SK-N-SH (cell line): ENCODE results near the gene PTPRD.

Experiments used
- CHD2 ChIP-seq: fragments of 150-350 bp; IDR thresholded peaks from 2 replicates; pipeline ENCODE4 v1.6.1; 2018; ENCODE audit warnings: low read length; ENCODE audit not compliant: partially characterized antibody
- EP300 ChIP-seq, 2 experiments: IDR thresholded peaks; 2 replicates each; pipeline versions ENCODE4 v1.4.0 to v1.6.1; 2012; ENCODE audit warnings: borderline replicate concordance in 1 of 2, low read depth in 1 of 2, low read length in 1 of 2
- EZH2phosphoT487 ChIP-seq: fragments of 200-600 bp; sonication (generic); IDR thresholded peaks from 2 replicates; pipeline ENCODE4 v1.6.1; 2017; ENCODE audit warnings: low read depth, mixed run types, mild to moderate bottlenecking, antibody characterized with exemption, moderate library complexity, borderline replicate concordance
- JUND ChIP-seq: IDR thresholded peaks from 2 replicates; pipeline ENCODE4 v1.4.0; 2012
- POLR2AphosphoS5 ChIP-seq: IDR thresholded peaks from 2 replicates; pipeline ENCODE4 v1.6.1; 2012; ENCODE audit warnings: low read depth, low read length
- RAD21 ChIP-seq: IDR thresholded peaks from 2 replicates; pipeline ENCODE4 v1.6.1; 2012; ENCODE audit warnings: mild to moderate bottlenecking, low read length
- RFX5 ChIP-seq: IDR thresholded peaks from 2 replicates; pipeline ENCODE4 v1.6.1; 2012; ENCODE audit warnings: mild to moderate bottlenecking, improper control_type of control experiment, low read length
- RXRA ChIP-seq: IDR thresholded peaks from 2 replicates; pipeline ENCODE4 v1.4.0; 2012; ENCODE audit warnings: low read depth, mild to moderate bottlenecking, borderline replicate concordance
- TAF1 ChIP-seq: IDR thresholded peaks from 2 replicates; pipeline ENCODE4 v1.6.1; 2012; ENCODE audit warnings: low read depth, mild to moderate bottlenecking, low read length, moderate library complexity, borderline replicate concordance
- TF ChIP-seq, protein P1 (sequence below): fragments of 200-600 bp; sonication (generic); IDR thresholded peaks from 2 replicates; pipeline ENCODE4 v1.6.1; 2017; ENCODE audit warnings: antibody characterized with exemption, mild to moderate bottlenecking, moderate library complexity
- TF ChIP-seq, protein P2 (sequence below): IDR thresholded peaks from 2 replicates; pipeline ENCODE4 v1.4.0; 2012; ENCODE audit warnings: low read depth
- TF ChIP-seq, protein P3 (sequence below): IDR thresholded peaks from 2 replicates; pipeline ENCODE4 v1.6.1; 2012; ENCODE audit warnings: mild to moderate bottlenecking, low read depth, low read length, moderate library complexity
- TF ChIP-seq, protein P4 (sequence below): IDR thresholded peaks from 2 replicates; pipeline ENCODE4 v1.4.0; 2012; ENCODE audit warnings: low read depth, borderline replicate concordance

DNA sequence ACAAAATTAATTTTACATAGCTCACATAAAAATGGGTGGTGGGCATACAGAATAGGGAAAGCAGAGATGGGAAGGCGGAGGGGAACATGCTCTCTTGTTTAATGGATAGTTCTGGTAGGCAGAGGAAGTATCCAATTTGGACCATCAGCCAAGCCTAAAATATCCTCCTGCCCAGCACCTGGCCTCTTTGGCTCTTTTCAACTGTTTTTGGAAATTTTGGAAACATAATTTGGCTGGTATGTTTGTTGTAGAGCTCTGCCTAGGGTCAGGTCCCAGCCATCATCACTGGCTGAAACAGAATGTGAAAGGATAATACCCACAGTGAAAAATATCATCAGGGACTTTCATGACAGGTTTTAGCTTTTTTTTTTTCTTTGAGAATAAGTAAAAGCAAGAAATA, 2345.9 kb downstream of the PTPRD start:
- TF ChIP-seq EP300 (IDR thresholded peaks at IDR 0.05; ENCODE audit: borderline replicate concordance in 1 of 2, low read depth in 1 of 2, low read length in 1 of 2) (no peak), RFX5 (no peak), TAF1 (no peak), CHD2 (no peak), EZH2phosphoT487 (no peak), POLR2AphosphoS5 (no peak), RAD21 (no peak), JUND (no peak), RXRA (no peak)
- TF ChIP-seq, protein P1, sequence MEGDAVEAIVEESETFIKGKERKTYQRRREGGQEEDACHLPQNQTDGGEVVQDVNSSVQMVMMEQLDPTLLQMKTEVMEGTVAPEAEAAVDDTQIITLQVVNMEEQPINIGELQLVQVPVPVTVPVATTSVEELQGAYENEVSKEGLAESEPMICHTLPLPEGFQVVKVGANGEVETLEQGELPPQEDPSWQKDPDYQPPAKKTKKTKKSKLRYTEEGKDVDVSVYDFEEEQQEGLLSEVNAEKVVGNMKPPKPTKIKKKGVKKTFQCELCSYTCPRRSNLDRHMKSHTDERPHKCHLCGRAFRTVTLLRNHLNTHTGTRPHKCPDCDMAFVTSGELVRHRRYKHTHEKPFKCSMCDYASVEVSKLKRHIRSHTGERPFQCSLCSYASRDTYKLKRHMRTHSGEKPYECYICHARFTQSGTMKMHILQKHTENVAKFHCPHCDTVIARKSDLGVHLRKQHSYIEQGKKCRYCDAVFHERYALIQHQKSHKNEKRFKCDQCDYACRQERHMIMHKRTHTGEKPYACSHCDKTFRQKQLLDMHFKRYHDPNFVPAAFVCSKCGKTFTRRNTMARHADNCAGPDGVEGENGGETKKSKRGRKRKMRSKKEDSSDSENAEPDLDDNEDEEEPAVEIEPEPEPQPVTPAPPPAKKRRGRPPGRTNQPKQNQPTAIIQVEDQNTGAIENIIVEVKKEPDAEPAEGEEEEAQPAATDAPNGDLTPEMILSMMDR: no peak
- TF ChIP-seq, protein P2, sequence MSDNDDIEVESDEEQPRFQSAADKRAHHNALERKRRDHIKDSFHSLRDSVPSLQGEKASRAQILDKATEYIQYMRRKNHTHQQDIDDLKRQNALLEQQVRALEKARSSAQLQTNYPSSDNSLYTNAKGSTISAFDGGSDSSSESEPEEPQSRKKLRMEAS: no peak
- TF ChIP-seq, protein P3, sequence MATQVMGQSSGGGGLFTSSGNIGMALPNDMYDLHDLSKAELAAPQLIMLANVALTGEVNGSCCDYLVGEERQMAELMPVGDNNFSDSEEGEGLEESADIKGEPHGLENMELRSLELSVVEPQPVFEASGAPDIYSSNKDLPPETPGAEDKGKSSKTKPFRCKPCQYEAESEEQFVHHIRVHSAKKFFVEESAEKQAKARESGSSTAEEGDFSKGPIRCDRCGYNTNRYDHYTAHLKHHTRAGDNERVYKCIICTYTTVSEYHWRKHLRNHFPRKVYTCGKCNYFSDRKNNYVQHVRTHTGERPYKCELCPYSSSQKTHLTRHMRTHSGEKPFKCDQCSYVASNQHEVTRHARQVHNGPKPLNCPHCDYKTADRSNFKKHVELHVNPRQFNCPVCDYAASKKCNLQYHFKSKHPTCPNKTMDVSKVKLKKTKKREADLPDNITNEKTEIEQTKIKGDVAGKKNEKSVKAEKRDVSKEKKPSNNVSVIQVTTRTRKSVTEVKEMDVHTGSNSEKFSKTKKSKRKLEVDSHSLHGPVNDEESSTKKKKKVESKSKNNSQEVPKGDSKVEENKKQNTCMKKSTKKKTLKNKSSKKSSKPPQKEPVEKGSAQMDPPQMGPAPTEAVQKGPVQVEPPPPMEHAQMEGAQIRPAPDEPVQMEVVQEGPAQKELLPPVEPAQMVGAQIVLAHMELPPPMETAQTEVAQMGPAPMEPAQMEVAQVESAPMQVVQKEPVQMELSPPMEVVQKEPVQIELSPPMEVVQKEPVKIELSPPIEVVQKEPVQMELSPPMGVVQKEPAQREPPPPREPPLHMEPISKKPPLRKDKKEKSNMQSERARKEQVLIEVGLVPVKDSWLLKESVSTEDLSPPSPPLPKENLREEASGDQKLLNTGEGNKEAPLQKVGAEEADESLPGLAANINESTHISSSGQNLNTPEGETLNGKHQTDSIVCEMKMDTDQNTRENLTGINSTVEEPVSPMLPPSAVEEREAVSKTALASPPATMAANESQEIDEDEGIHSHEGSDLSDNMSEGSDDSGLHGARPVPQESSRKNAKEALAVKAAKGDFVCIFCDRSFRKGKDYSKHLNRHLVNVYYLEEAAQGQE: no peak
- TF ChIP-seq, protein P4, sequence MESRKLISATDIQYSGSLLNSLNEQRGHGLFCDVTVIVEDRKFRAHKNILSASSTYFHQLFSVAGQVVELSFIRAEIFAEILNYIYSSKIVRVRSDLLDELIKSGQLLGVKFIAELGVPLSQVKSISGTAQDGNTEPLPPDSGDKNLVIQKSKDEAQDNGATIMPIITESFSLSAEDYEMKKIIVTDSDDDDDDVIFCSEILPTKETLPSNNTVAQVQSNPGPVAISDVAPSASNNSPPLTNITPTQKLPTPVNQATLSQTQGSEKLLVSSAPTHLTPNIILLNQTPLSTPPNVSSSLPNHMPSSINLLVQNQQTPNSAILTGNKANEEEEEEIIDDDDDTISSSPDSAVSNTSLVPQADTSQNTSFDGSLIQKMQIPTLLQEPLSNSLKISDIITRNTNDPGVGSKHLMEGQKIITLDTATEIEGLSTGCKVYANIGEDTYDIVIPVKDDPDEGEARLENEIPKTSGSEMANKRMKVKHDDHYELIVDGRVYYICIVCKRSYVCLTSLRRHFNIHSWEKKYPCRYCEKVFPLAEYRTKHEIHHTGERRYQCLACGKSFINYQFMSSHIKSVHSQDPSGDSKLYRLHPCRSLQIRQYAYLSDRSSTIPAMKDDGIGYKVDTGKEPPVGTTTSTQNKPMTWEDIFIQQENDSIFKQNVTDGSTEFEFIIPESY: no peak
